DLD1 (cell line): Measurements from ENCODE around the gene NADK.
"Not testable (repeated sequence)": the region's sequence is repeated elsewhere in the genome, so short reads cannot be mapped to it uniquely, and the experiment has no call there.

ENCODE experiments used
- in situ Hi-C: cut with HindIII; loops from 2 replicates; pipeline ENCODE4 v1.10.0; 2017; ENCODE audit warnings: low sequenced_read_pairs

The NADK gene

DNA sequence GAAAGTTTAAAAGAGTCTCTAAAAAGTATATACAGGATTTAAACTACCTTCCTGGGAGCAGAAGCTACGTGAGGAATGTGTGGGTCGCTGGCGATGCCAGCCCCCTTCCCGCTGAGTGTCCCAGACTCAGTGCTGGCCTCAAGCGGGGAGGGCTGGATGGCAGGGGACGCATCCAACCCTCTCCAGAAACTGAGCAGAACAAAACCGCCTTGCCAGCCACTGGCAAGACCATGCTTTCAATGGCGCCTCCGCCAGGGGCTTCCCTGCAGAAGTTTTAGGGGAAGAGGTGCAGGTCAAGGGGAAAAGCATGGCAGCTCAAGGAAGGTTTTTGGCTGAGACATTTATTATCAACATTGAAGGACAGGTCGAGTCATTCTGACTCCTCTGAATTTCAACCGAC lies 26.1 kb downstream of the NADK start:
- in situ Hi-C loops = no loop called here

DNA sequence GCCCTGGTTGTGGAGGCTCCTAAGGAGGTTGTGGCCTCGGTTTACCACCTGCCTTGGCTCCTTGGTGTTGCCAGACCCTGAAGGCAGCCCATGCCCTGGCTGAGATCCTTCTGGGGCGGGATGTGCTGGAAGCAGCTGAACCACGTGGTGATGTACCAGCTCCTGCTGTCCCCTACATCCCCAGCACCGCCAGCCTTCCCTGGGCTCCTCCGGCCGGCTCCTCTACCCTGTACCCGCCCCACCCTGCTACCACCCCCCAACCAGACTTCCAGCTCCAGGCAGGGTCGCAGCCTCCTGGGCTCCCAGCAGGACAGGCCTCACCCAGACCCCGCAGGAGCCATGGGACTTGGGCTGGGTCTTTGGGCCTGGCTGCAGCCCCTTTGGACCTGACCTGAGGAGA lies 28.3 kb downstream of the NADK start:
- in situ Hi-C loops = not testable (repeated sequence)

- in situ Hi-C loops = no loop called here
Observed at GRCh38 chr1:1748686-1749321, 29.5 kb downstream of the NADK start.

DNA sequence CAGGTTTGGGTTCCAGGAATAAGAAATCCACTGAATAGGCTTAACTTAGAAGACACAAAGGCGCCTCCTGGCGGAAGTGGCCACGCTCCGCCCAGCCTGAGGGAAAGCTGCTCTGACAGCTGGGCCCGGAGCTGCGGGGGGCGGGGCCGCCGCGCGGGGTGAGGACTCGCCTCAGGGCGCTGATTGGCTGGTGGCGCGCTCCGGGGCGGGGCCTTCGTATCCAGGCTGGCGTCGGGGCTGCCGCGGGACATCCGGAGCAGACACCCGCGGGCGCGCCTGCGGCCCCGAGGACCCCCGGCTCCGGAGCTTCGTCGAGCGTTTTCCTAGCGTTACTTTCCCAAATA lies 31.7 kb downstream of the NADK start:
- in situ Hi-C loops = not testable (repeated sequence)

- in situ Hi-C loops = not testable (repeated sequence)
Observed at GRCh38 chr1:1745651-1746565, 32.4 kb downstream of the NADK start.

GRCh38 chr1:1742529-1742928 lies 35.7 kb downstream of the NADK start:
- in situ Hi-C loops = not testable (repeated sequence)

GRCh38 chr1:1741013-1741412 lies 37.3 kb downstream of the NADK start:
- in situ Hi-C loops = not testable (repeated sequence)

GRCh38 chr1:1738799-1739337 lies 39.4 kb downstream of the NADK start:
- in situ Hi-C loops = not testable (repeated sequence)

GRCh38 chr1:1737675-1738590 lies 40.3 kb downstream of the NADK start:
- in situ Hi-C loops = not testable (repeated sequence)

DNA sequence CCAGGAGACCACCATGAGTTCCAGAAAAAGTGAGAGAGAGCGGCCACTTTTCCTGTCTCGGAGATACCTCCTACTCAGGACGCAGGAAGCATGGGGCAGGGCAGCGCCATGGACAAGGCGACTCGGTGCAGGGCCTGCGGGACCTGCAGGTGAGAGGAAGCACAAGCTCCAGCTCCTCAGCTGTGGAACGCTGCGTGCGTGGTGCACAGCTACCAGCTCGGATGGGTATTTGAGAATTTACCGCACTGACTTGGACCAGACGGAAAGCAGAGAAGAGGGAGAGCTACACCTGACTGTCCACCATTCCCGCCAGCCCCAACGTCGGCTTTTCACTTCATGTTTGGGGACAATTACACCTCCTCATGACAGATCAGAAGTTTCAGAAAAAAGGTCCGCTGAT lies 45.9 kb downstream of the NADK start:
- in situ Hi-C loops = no loop called here

DNA sequence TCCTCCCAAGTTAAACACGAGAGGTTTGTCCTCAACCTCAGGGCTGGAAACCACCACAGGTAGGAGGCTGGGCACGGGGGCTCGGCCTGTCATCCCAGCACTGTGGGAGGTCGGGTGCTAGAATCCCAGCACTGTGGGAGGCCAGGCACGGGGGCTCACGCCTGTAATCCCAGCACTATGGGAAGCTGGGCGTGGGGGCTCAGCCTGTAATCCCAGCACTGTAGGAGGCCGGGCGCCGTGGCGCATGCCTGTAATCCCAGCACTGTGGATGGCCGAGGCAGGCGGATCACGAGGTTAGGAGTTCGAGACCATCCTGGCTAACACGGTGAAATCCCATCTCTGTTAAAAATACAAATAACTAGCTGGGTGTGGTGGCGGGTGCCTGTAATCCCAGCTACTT lies 47.4 kb downstream of the NADK start:
- in situ Hi-C loops = no loop called here

DNA sequence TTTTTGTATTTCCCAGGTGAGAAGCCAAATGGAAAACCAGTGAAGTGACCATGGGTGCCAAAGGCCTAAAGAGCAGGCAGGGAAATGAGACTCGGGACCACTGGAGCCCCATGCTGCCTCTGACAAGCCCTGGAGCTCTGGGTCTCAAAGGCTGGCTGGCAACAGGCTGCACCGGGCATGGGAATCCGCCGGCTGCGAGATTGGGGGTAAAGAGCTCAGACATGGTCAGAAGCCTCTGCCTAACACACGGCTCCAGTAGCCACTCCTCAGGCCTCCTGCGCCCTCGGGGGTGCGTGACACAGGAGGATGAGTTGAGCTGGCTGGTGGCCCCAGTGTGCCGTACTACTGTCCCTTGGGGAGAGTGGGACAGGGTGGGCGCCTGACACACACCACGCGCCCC lies 48.0 kb downstream of the NADK start:
- in situ Hi-C loops = not testable (repeated sequence)

DNA sequence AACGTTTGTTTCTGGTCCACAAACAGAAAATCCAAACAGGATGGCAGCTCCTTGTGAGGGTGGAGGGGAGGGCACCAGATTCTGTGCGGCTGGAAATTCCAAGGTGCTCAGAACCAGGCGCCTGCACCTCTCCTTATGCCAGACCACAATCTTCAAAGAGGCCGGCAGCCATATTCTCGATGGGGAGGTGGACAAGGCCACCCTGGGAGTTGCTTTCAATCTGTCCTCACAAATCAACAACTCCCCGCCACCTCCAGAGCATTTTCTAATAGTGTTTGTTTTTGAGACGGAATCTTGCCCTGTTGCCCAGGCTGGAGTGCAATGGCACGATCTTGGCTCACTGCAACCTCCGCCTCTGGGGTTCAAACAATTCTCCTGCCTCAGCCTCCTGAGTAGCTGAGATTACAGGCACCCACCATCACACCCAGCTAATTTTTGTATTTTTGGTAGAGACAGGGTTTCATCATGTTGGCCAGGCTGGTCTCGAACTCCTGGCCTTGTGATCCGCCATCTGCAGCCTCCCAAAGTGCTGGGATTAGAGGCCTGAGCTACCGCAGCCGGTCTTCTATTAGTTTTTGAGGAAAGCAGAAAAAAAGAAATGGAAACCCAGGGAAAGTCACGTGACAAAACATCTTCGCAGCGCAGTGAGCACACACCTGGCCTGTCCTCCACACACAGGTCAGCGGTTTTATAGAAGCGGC lies 49.0 kb downstream of the NADK start:
- in situ Hi-C loops = not testable (repeated sequence)

DNA sequence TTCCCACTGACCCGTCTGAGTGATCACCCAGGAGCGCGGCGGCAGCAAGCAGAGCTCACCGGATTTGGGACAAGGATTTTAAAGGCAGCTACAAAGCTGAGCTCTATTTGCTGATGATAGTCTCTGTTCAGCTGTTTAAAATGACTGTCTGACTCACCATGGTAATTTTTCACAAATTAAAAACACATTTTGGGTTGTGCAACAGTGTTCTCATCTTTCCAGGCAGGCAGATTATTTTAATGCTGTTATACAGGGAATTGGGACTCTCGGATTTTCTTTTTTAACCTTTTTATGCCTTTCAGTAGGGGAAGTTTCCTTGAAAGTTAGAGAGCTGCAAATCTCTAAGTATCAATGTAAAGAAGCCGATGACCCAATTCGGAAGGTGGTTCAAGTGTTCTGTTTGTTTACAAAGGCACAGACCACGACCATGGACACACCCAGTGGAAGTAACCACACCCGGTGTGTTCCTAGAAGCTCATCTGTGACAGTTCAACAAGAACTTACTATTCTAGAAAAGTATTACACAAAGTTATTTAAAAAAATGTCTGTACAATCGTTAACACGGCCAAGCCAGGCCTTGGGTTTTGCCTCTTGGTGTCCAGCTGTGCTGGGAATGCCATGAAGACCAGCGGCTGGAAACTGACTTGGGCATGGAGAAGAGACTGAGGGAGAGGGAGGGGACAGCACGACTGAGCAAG lies 49.8 kb downstream of the NADK start:
- in situ Hi-C loops = not testable (repeated sequence)

- in situ Hi-C loops = not testable (repeated sequence)
Observed at GRCh38 chr1:1727131-1727651, 51.1 kb downstream of the NADK start.

DNA sequence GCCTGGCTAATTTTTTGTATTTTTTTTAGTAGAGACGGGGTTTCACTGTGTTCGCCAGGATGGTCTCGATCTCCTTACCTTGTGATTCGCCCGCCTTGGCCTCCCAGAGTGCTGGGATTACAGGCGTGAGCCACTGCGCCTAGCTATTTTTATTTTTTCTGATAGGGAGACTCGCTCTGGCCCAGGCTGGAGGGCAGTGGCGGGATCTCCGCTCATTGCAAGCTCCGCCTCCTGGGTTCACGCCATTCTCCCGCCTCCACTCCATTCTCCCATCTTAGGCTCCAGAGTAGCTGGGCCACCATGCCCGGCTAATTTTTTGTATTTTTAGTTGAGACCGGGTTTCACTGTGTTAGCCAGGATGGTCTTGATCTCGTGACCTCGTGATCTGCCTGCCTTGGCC lies 52.2 kb downstream of the NADK start:
- in situ Hi-C loops = not testable (repeated sequence)

DNA sequence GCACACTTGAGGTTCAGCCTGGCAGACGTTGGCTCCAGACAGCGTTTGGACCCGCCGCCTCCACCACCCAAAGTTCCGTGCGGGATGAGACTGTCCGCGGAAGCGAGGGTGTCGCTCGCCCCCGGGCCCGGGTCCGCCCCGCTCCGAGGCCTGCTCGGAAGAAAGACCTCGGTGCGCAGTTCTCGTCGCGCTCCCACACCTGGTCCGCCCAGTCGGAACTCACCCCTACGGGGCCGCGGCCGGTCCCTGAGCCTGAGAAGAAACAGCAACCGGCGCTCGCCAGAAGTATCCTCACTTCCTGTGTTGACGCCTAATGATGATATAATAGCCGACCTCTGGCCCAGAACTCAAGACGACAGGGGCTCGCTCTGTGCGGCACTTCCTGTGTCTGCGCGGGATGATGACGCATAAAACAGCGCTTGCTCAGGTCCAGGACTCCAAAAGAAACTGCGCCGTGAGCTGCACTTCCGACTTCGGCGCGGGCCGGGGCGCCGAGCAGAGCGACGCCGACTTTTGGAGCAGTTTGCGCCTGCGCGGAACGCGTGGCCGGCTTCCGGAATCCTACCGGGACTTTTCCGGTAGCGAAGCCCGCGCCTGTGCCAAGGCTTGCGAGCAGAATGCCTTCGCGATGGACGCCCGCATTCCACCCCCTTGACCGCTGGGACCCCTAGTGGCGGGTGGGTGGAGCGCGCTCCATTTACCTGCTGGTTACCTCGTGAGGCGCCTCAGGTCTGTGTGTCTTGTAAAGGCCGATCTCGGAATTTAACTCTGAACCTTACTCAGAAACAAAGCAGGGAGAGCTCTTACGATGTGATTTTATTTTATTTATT lies 54.0 kb downstream of the NADK start, which contains the start of gene CDK11A:
CDK11A (minus strand) TSS at position 323 of the 830 bp plus-strand sequence. CDS start 1,539 bp downstream, outside the sequence.
- in situ Hi-C loops = not testable (repeated sequence)

GRCh38 chr1:1721201-1721600 lies 57.1 kb downstream of the NADK start:
- in situ Hi-C loops = no loop called here
